ENCODE measurements around the gene CGN. TPM values are rescaled to one million over a fixed set of nuclear protein-coding genes. Genes with fewer than 3 reads are reported as not detected.
A peak's percentile ranks its signal among the peaks of the same experiment; 100 is the strongest.
"Not testable (repeated sequence)": the region's sequence is repeated elsewhere in the genome, so short reads cannot be mapped to it uniquely, and the experiment has no call there.

CGN gene
- total RNA-seq, 6 experiments from 2014 or later = 15.9 to 65.4 (median 38.6) TPM

DNA sequence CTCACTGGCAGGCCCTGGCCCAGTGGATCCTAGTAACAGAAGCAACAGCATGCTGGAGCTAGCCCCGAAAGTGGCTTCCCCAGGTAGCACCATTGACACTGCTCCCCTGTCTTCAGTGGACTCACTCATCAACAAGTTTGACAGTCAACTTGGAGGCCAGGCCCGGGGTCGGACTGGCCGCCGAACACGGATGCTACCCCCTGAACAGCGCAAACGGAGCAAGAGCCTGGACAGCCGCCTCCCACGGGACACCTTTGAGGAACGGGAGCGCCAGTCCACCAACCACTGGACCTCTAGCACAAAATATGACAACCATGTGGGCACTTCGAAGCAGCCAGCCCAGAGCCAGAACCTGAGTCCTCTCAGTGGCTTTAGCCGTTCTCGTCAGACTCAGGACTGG is 7.7 kb downstream of the CGN start:
- DNase-seq = no peak
- WGBS (ENCODE audit: insufficient coverage, low coverage, low lambda C conversion rate, missing lambda C conversion rate) = 84% methylated on average over 3 of the region's 15 CpGs
- TF ChIP-seq, protein P1, sequence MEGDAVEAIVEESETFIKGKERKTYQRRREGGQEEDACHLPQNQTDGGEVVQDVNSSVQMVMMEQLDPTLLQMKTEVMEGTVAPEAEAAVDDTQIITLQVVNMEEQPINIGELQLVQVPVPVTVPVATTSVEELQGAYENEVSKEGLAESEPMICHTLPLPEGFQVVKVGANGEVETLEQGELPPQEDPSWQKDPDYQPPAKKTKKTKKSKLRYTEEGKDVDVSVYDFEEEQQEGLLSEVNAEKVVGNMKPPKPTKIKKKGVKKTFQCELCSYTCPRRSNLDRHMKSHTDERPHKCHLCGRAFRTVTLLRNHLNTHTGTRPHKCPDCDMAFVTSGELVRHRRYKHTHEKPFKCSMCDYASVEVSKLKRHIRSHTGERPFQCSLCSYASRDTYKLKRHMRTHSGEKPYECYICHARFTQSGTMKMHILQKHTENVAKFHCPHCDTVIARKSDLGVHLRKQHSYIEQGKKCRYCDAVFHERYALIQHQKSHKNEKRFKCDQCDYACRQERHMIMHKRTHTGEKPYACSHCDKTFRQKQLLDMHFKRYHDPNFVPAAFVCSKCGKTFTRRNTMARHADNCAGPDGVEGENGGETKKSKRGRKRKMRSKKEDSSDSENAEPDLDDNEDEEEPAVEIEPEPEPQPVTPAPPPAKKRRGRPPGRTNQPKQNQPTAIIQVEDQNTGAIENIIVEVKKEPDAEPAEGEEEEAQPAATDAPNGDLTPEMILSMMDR (IDR thresholded peaks at IDR 0.05) = no peak
- TF ChIP-seq POLR2A (IDR thresholded peaks at IDR 0.05) = no peak
- peaks cover 0 to 42% (median 15%) of the 10 kb centered on the region in 4 donors for H3K4me1 ChIP-seq
- H3K27me3 ChIP-seq = no peaks in the 10 kb centered on the region
- intact Hi-C loops (cut with DNase I) = no loop called here
- no peak overlapping the region for H3K27ac ChIP-seq
- H3K9me3 ChIP-seq = no peaks in the 10 kb centered on the region
- H3K36me3 ChIP-seq = peaks cover 5 to 31% (median 16%) of the 10 kb centered on the region in 4 donors
- no peak overlapping the region for H3K4me3 ChIP-seq
- ATAC-seq = no peak

DNA sequence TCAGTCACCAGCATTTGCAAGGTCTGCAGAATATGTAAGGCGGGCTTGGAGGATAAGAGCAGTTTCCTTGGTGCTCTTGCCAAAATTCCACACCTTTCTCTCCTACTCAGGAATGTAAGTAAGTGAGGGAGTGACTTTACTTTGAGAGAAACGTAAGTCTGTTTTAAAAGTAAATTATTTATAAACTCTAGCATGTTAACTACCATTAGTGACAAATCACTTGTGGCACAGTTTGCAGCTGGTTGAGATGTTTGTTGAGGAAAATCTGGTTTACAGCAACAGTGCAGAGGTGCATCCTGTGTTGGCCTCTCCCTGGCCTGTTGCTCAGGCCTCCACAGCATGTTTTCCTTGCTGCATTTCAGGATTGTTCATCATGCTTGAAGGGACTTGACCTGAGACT is 8.5 kb downstream of the CGN start:
- Histone ChIP-seq H3K27me3 (no peaks in the 10 kb centered on the region), H3K36me3 (peaks cover 5 to 39% (median 20%) of the 10 kb centered on the region in 4 donors), H3K27ac (no peak overlapping the region), H3K4me1 (peaks cover 0 to 36% (median 15%) of the 10 kb centered on the region in 4 donors), H3K4me3 (no peak overlapping the region), H3K9me3 (no peaks in the 10 kb centered on the region)
- WGBS (ENCODE audit: insufficient coverage, low coverage, low lambda C conversion rate, missing lambda C conversion rate) = 92% methylated on average over 2 of the region's 2 CpGs
- TF ChIP-seq POLR2A (IDR thresholded peaks at IDR 0.05) = no peak
- TF ChIP-seq, protein P1 (IDR thresholded peaks at IDR 0.05) = no peak
- intact Hi-C loops (cut with DNase I) = no loop called here
- DNase-seq (no peak), ATAC-seq (no peak)

DNA sequence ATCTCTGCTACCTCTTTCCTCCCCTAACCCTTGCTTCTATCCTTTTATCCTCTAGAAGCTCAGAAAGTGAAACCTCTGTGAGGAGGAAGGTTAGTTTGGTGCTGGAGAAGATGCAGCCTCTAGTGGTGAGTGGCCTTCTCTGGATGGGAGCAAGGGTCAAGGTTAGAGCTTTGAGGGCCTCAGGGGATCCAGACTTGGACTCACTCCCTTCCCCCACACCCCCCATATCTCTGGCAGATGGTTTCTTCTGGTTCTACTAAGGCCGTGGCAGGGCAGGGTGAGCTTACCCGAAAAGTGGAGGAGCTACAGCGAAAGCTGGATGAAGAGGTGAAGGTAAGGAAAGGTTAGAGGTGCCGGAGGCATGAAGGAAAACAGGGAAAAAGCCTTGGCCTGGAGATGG is 9.2 kb downstream of the CGN start:
- H3K9me3 ChIP-seq = no peaks in the 10 kb centered on the region
- H3K27ac ChIP-seq = no peak overlapping the region
- no peak overlapping the region for H3K4me3 ChIP-seq
- DNase-seq (no peak), ATAC-seq (peak in 3 of 4 donors; percentile 12 to 36 (median 13))
- no peaks in the 10 kb centered on the region for H3K27me3 ChIP-seq
- WGBS (ENCODE audit: insufficient coverage, low coverage, low lambda C conversion rate, missing lambda C conversion rate) = 78% methylated on average over 4 of the region's 4 CpGs
- H3K4me1 ChIP-seq = peaks cover 0 to 29% (median 11%) of the 10 kb centered on the region in 4 donors
- peaks cover 5 to 46% (median 22%) of the 10 kb centered on the region in 4 donors for H3K36me3 ChIP-seq
- TF ChIP-seq, protein P1 (IDR thresholded peaks at IDR 0.05) = no peak
- TF ChIP-seq POLR2A (IDR thresholded peaks at IDR 0.05) = no peak
- intact Hi-C loops (cut with DNase I) = no loop called here

DNA sequence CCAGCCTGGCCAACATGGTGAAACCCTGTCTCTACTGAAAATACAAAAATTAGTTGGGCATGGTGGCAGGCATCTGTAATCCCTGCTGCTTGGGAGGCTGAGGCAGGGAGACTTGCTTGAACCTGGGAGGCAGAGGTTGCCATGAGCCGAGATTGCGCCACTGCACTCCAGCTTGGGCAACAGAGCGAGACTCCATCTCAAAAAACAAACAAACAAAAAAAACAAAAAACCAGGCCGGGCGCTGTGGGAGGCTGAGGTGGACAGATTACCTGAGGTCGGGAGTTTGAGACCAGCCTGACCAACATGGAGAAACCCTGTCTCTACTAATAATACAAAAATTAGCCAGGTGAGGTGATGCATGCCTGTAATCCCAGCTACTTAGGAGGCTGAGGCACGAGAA is 11.2 kb downstream of the CGN start:
- peaks cover 5 to 64% (median 24%) of the 10 kb centered on the region in 4 donors for H3K36me3 ChIP-seq
- ATAC-seq = peak in 3 of 4 donors; percentile 19 to 72 (median 38)

DNA sequence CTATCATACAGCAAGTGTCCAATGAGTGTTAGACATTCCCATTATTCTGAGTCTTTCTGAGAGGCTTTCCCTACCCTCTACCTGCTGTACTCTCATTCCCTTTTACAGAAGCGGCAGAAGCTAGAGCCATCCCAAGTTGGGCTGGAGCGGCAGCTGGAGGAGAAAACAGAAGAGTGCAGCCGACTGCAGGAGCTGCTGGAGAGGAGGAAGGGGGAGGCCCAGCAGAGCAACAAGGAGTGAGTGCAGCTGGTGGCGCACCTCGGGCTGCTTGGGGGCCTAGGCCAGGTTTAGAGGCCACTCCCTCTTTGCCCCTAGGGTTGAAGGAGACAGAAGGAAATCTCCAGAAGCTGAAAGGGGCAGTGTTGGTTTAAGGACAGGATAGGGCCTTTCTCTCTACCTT is 12.1 kb downstream of the CGN start:
- Histone ChIP-seq H3K9me3 (no peaks in the 10 kb centered on the region), H3K36me3 (peaks cover 5 to 65% (median 27%) of the 10 kb centered on the region in 4 donors), H3K4me3 (no peak overlapping the region), H3K4me1 (peaks cover 0 to 9% (median 0%) of the 10 kb centered on the region in 4 donors), H3K27ac (no peak overlapping the region), H3K27me3 (no peaks in the 10 kb centered on the region)
- DNase-seq (no peak), ATAC-seq (no peak)
- WGBS (ENCODE audit: insufficient coverage, low coverage, low lambda C conversion rate, missing lambda C conversion rate) = 93% methylated on average over 3 of the region's 5 CpGs
- TF ChIP-seq, protein P1 (IDR thresholded peaks at IDR 0.05) = no peak
- no peak for TF ChIP-seq POLR2A (IDR thresholded peaks at IDR 0.05)
- intact Hi-C loops (cut with DNase I) = no loop called here

More for the DNA sequence above, 11.2 kb downstream of the CGN start:
- peaks cover 0 to 10% (median under 1%) of the 10 kb centered on the region in 4 donors for H3K4me1 ChIP-seq
- intact Hi-C loops (cut with DNase I); H3K9me3 ChIP-seq; H3K27me3 ChIP-seq; H3K4me3 ChIP-seq; H3K27ac ChIP-seq; DNase-seq: not testable (repeated sequence)
- WGBS (ENCODE audit: insufficient coverage, low coverage, low lambda C conversion rate, missing lambda C conversion rate) = 38% methylated on average over 7 of the region's 7 CpGs

Measured in right lobe of liver (tissue), 6 donors.